ENCODE data around the gene RWDD1.

DNA sequence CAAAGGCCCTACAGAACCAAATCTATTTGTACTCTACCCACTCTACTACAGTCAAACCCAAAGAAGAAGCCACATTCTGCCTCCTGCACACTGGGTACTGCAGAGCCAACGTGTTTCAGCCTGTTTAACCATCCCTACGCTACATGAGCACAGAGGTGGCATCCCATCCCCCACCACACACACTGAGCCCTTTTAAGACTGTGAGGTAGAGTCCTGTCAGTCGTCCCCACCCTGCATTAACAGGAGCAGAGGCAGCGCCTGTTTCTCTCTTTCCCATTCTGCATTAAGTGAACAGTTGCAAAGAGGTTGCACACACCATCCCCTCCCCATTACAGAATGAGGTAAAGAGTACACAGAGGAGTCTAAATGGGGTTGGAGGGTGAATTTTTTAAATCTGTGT, 39.8 kb downstream of the RWDD1 start:
- TF ChIP-seq, protein P1, sequence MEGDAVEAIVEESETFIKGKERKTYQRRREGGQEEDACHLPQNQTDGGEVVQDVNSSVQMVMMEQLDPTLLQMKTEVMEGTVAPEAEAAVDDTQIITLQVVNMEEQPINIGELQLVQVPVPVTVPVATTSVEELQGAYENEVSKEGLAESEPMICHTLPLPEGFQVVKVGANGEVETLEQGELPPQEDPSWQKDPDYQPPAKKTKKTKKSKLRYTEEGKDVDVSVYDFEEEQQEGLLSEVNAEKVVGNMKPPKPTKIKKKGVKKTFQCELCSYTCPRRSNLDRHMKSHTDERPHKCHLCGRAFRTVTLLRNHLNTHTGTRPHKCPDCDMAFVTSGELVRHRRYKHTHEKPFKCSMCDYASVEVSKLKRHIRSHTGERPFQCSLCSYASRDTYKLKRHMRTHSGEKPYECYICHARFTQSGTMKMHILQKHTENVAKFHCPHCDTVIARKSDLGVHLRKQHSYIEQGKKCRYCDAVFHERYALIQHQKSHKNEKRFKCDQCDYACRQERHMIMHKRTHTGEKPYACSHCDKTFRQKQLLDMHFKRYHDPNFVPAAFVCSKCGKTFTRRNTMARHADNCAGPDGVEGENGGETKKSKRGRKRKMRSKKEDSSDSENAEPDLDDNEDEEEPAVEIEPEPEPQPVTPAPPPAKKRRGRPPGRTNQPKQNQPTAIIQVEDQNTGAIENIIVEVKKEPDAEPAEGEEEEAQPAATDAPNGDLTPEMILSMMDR (IDR thresholded peaks at IDR 0.05; ENCODE audit: poor library complexity): no peak
- no peak for TF ChIP-seq EZH2phosphoT487 (IDR thresholded peaks at IDR 0.05; ENCODE audit: low read depth, severe bottlenecking, unreplicated experiment)
